MM.1S (cell line): ENCODE measurements around the gene MTHFD1L.

Experiments used
- DNase-seq: peaks from one replicate; pipeline ENCODE4 v3.0.0-alpha.2; 2015
- H2AFZ ChIP-seq: fragments of 300-600 bp; sonication (generic); 2 replicates; pipeline ENCODE4 v1.6.0; 2016; ENCODE audit warnings: antibody characterized with exemption, low read length
- H3F3A ChIP-seq: fragments of 300-600 bp; sonication (generic); 2 replicates; pipeline ENCODE4 v1.6.1; 2016; ENCODE audit warnings: mild to moderate bottlenecking, antibody characterized with exemption, low read length, moderate library complexity, mixed read lengths; ENCODE audit not compliant: insufficient read depth
- H3K27ac ChIP-seq: fragments of 300-600 bp; sonication (generic); 2 replicates; pipeline ENCODE4 v1.5.1; 2016; ENCODE audit warnings: mild to moderate bottlenecking, low read length
- H3K27me3 ChIP-seq: fragments of 300-600 bp; sonication (generic); replicated peaks from 2 replicates; pipeline ENCODE4 v1.6.0; 2016; ENCODE audit warnings: low read length; ENCODE audit not compliant: insufficient read depth
- H3K36me3 ChIP-seq: fragments of 300-600 bp; sonication (generic); replicated peaks from 2 replicates; pipeline ENCODE4 v1.6.1; 2016; ENCODE audit warnings: mild to moderate bottlenecking, low read length, mixed read lengths; ENCODE audit not compliant: insufficient read depth
- H3K4me1 ChIP-seq: fragments of 300-600 bp; sonication (generic); 2 replicates; pipeline ENCODE4 v1.6.1; 2016; ENCODE audit warnings: low read length, mixed read lengths
- H3K4me2 ChIP-seq: fragments of 300-600 bp; sonication (generic); 2 replicates; pipeline ENCODE4 v1.6.0; 2016; ENCODE audit warnings: low read depth, low read length
- H3K4me3 ChIP-seq: fragments of 300-600 bp; sonication (generic); 2 replicates; pipeline ENCODE4 v1.5.1; 2016; ENCODE audit warnings: low read length, mixed read lengths
- H3K79me2 ChIP-seq: fragments of 300-600 bp; sonication (generic); 2 replicates; pipeline ENCODE4 v1.6.1; 2016; ENCODE audit warnings: mixed run types, low read length, mixed read lengths
- H3K9ac ChIP-seq: fragments of 300-600 bp; sonication (generic); 2 replicates; pipeline ENCODE4 v1.6.1; 2016; ENCODE audit warnings: low read length, mixed read lengths
- H3K9me2 ChIP-seq: fragments of 300-600 bp; sonication (generic); replicated peaks from 2 replicates; pipeline ENCODE4 v1.6.1; 2016; ENCODE audit warnings: mild to moderate bottlenecking, low read length, mixed read lengths; ENCODE audit not compliant: insufficient read depth
- H3K9me3 ChIP-seq: fragments of 300-600 bp; sonication (generic); replicated peaks from 2 replicates; pipeline ENCODE4 v1.6.1; 2016; ENCODE audit warnings: mild to moderate bottlenecking, low read length, mixed read lengths; ENCODE audit not compliant: insufficient read depth
- H4K20me1 ChIP-seq: fragments of 300-600 bp; sonication (generic); 2 replicates; pipeline ENCODE4 v1.6.1; 2016; ENCODE audit warnings: mild to moderate bottlenecking, low read length, moderate library complexity, mixed read lengths; ENCODE audit not compliant: insufficient read depth
- EZH2 ChIP-seq: fragments of 300-600 bp; sonication (generic); optimal IDR thresholded peaks from 2 replicates; pipeline ENCODE3; 2017; ENCODE audit warnings: low read depth, mild to moderate bottlenecking, antibody characterized with exemption, low read length, mixed read lengths
- EZH2phosphoT487 ChIP-seq: fragments of 300-600 bp; sonication (generic); IDR thresholded peaks from 2 replicates; pipeline ENCODE4 v1.6.1; 2018; ENCODE audit warnings: antibody characterized with exemption, low read length
- TF ChIP-seq, protein P1 (sequence below): fragments of 300-600 bp; sonication (generic); IDR thresholded peaks from 2 replicates; pipeline ENCODE4 v1.5.1; 2016; ENCODE audit warnings: antibody characterized with exemption, low read length, mixed read lengths

Gene MTHFD1L

DNA sequence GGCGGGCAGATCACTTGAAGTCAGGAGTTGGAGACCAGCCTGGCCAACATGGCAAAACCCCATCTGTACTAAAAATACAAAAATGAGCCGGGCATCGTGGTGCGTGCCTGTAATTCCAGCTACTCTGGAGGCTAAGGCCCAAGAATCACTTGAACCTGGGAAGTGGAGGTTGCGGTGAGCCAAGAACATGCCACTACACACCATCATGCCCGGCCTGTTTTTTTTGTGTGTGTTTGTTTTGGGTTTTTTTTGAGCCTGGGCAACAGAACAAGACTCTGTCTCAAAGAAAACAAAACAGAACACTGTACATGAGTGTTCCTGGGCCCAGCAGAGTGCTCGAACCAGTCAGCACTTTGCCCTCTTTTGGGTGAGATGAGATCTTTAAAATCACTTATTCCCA lies 159.1 kb downstream of the MTHFD1L start:
- Histone ChIP-seq H3K4me3 (no peak overlapping the region), H3K27me3 (no peaks in the 10 kb centered on the region), H3K9me2 (no peaks in the 10 kb centered on the region), H3K4me1 (no peaks in the 10 kb centered on the region), H2AFZ (no peak overlapping the region), H3K4me2 (no peak overlapping the region), H4K20me1 (no peaks in the 10 kb centered on the region), H3K27ac (no peak overlapping the region), H3K79me2 (no peaks in the 10 kb centered on the region), H3K9ac (no peak overlapping the region), H3K9me3 (no peaks in the 10 kb centered on the region), H3K36me3 (no peaks in the 10 kb centered on the region), H3F3A (no peaks in the 10 kb centered on the region)
- no peak for TF ChIP-seq EZH2
- TF ChIP-seq, protein P1, sequence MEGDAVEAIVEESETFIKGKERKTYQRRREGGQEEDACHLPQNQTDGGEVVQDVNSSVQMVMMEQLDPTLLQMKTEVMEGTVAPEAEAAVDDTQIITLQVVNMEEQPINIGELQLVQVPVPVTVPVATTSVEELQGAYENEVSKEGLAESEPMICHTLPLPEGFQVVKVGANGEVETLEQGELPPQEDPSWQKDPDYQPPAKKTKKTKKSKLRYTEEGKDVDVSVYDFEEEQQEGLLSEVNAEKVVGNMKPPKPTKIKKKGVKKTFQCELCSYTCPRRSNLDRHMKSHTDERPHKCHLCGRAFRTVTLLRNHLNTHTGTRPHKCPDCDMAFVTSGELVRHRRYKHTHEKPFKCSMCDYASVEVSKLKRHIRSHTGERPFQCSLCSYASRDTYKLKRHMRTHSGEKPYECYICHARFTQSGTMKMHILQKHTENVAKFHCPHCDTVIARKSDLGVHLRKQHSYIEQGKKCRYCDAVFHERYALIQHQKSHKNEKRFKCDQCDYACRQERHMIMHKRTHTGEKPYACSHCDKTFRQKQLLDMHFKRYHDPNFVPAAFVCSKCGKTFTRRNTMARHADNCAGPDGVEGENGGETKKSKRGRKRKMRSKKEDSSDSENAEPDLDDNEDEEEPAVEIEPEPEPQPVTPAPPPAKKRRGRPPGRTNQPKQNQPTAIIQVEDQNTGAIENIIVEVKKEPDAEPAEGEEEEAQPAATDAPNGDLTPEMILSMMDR = no peak
- no peak for TF ChIP-seq EZH2phosphoT487
- no peak for DNase-seq

DNA sequence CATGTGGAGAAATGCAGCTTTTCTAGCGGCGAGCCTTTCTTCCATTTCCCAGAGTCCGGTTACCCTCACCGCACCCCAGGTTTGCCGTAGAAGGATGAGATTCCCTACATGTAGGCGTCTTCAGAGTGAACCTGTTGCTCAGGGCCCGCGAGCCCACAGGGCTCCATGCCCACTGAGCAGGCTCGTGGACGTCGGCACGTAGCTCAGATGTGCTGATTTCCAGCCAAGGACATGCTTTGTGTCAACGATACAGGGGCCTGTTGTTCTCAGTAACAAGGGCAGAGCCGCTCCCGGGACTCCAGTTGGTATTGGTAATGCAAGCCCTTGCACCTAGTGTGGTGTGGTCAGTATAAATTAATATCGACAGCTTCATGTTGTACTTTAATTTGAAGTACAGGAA lies 159.6 kb downstream of the MTHFD1L start:
- Histone ChIP-seq H3K27ac (no peak overlapping the region), H3K4me3 (no peak overlapping the region), H3K4me1 (no peaks in the 10 kb centered on the region), H3K27me3 (no peaks in the 10 kb centered on the region), H3K9ac (no peak overlapping the region), H3K9me2 (no peaks in the 10 kb centered on the region), H4K20me1 (no peaks in the 10 kb centered on the region), H3K79me2 (no peaks in the 10 kb centered on the region), H3K36me3 (no peaks in the 10 kb centered on the region), H3F3A (no peaks in the 10 kb centered on the region), H3K4me2 (no peak overlapping the region), H3K9me3 (no peaks in the 10 kb centered on the region), H2AFZ (no peak overlapping the region)
- TF ChIP-seq EZH2 (no peak), EZH2phosphoT487 (no peak)
- TF ChIP-seq, protein P1 = no peak
- DNase-seq = no peak

DNA sequence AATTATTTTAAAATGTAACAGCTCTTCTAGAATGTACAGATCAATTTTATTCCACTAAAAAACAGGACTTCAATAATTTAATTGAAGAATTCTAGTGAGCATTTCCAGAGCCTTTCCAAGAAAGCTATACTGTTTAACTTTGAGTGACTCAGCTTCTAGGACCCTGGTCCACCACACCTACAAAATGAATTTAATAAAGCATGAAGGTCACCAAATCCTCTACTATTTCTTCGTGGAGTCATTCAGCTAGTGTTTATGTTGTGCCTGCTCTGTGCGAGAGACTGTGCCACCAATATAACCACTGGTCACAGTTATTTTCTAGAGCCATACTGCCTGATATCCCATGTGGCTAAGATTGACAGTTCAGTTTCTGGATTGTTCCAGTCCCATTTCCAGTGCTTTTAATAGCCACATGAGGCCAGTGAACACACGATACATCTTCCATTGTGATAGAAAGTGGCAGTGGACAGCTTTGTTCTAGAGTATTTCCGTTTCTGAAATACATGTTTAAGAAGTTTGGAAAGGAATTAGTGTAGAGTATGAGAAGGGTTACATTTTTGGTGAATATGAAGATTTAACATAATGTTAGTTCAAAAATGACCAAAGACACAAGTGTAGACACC lies 160.7 kb downstream of the MTHFD1L start:
- TF ChIP-seq EZH2phosphoT487 (no peak), EZH2 (no peak)
- TF ChIP-seq, protein P1 = no peak
- Histone ChIP-seq H3K9me2 (no peaks in the 10 kb centered on the region), H3K36me3 (no peaks in the 10 kb centered on the region), H3K4me3 (no peak overlapping the region), H3K27me3 (no peaks in the 10 kb centered on the region), H3K9me3 (no peaks in the 10 kb centered on the region), H3K79me2 (no peaks in the 10 kb centered on the region), H4K20me1 (no peaks in the 10 kb centered on the region), H3K9ac (no peak overlapping the region), H3K27ac (no peak overlapping the region), H3F3A (no peaks in the 10 kb centered on the region), H3K4me1 (no peaks in the 10 kb centered on the region), H2AFZ (no peak overlapping the region), H3K4me2 (no peak overlapping the region)
- no peak for DNase-seq
